Lower lobe of right lung (tissue), 2 donors: ENCODE data around the gene SLC43A3. TPM values are rescaled to one million over a fixed set of nuclear protein-coding genes. Genes with fewer than 3 reads are reported as not detected.

Source experiments
- ATAC-seq, 2 donors: fragments of 200-7000 bp; cut with Tn5 transposase; one replicate each; pipeline ENCODE4 v1.9.1; 2020 to 2022; ENCODE audit warnings: mild to moderate bottlenecking in 2 of 2, moderate library complexity in 2 of 2
- DNase-seq: peaks from one replicate; pipeline ENCODE4 v3.0.0-alpha.2; 2020
- H3K27ac ChIP-seq: fragments of 200-600 bp; one replicate; pipeline ENCODE4 v1.8.0; 2022
- H3K27me3 ChIP-seq: fragments of 200-600 bp; one replicate; pipeline ENCODE4 v1.8.0; 2022; ENCODE audit warnings: low read depth
- H3K36me3 ChIP-seq: fragments of 200-600 bp; one replicate; pipeline ENCODE4 v1.8.0; 2022; ENCODE audit warnings: mild to moderate bottlenecking
- H3K4me1 ChIP-seq: fragments of 200-600 bp; one replicate; pipeline ENCODE4 v1.8.0; 2022
- H3K4me3 ChIP-seq: fragments of 200-600 bp; one replicate; pipeline ENCODE4 v1.8.0; 2022; ENCODE audit warnings: mild to moderate bottlenecking
- H3K9me3 ChIP-seq: fragments of 200-600 bp; one replicate; pipeline ENCODE4 v1.8.0; 2022
- CTCF ChIP-seq: fragments of 200-600 bp; IDR thresholded peaks from one replicate; pipeline ENCODE4 v1.8.0; 2022; ENCODE audit warnings: antibody characterized with exemption, mild to moderate bottlenecking
- intact Hi-C: fragments of 100-400 bp; cut with DNase I; formaldehyde crosslinking; loops from one replicate; pipeline ENCODE4 v1.11.0; 2022
- total RNA-seq: library from RNA; stranded (reverse); fragmentation: NEBNext Ultra II Directional; extraction: Animal tissue kit (Norgen Biotek cat#: 25700); gene quantifications from one replicate; pipeline ENCODE4 v1.2.1, GENCODE V29; 2021
- donor health status: DM: no; HTN: yes; CAD: no; lungs with severe emphysema.

The SLC43A3 gene
- total RNA-seq, 1 donor from 2014 or later: 102 TPM

- intact Hi-C loops: no loop called here
- ATAC-seq: no peak
- H3K27me3 ChIP-seq: no peaks in the 10 kb centered on the region
- DNase-seq: no peak
- H3K27ac ChIP-seq: no peak overlapping the region
- TF ChIP-seq CTCF: no peak
- H3K4me3 ChIP-seq: no peak overlapping the region
- H3K36me3 ChIP-seq: no peaks in the 10 kb centered on the region
- no peaks in the 10 kb centered on the region for H3K9me3 ChIP-seq
- H3K4me1 ChIP-seq: no peaks in the 10 kb centered on the region
These were observed 47.2 kb downstream of the SLC43A3 start for GRCh38 chr11:57379732-57380131.

GRCh38 chr11:57378186-57378585 lies 48.7 kb downstream of the SLC43A3 start:
- intact Hi-C loops: no loop called here
- no peak for ATAC-seq
- H3K4me3 ChIP-seq: no peak overlapping the region
- no peak for DNase-seq
- no peaks in the 10 kb centered on the region for H3K27me3 ChIP-seq
- no peaks in the 10 kb centered on the region for H3K4me1 ChIP-seq
- no peak for TF ChIP-seq CTCF
- no peaks in the 10 kb centered on the region for H3K9me3 ChIP-seq
- no peak overlapping the region for H3K27ac ChIP-seq
- H3K36me3 ChIP-seq: no peaks in the 10 kb centered on the region

- Histone ChIP-seq H3K27ac (no peak overlapping the region), H3K36me3 (no peaks in the 10 kb centered on the region), H3K4me3 (no peak overlapping the region), H3K9me3 (no peaks in the 10 kb centered on the region), H3K27me3 (no peaks in the 10 kb centered on the region), H3K4me1 (no peaks in the 10 kb centered on the region)
- TF ChIP-seq CTCF: no peak
- ATAC-seq (no peak), DNase-seq (no peak)
- intact Hi-C loops: no loop called here
These were observed 49.8 kb downstream of the SLC43A3 start for GRCh38 chr11:57377107-57377506.

GRCh38 chr11:57376095-57377090 lies 50.5 kb downstream of the SLC43A3 start:
- Histone ChIP-seq H3K4me3 (no peak overlapping the region), H3K9me3 (no peaks in the 10 kb centered on the region), H3K27me3 (no peaks in the 10 kb centered on the region), H3K36me3 (no peaks in the 10 kb centered on the region), H3K27ac (no peak overlapping the region), H3K4me1 (no peaks in the 10 kb centered on the region)
- DNase-seq: no peak
- intact Hi-C loops: no loop called here
- ATAC-seq: no peak
- TF ChIP-seq CTCF: no peak

- ATAC-seq: no peak
- no peaks in the 10 kb centered on the region for H3K4me1 ChIP-seq
- H3K9me3 ChIP-seq: no peaks in the 10 kb centered on the region
- H3K27me3 ChIP-seq: no peaks in the 10 kb centered on the region
- H3K4me3 ChIP-seq: no peak overlapping the region
- no peak for TF ChIP-seq CTCF
- no peak for DNase-seq
- intact Hi-C loops: no loop called here
- no peaks in the 10 kb centered on the region for H3K36me3 ChIP-seq
- H3K27ac ChIP-seq: no peak overlapping the region
These were observed 51.4 kb downstream of the SLC43A3 start for GRCh38 chr11:57375490-57375889.
